Tibial artery (tissue), 4 donors: ENCODE measurements around the gene POTEJ.
"Not testable (repeated sequence)": the region's sequence is repeated elsewhere in the genome, so short reads cannot be mapped to it uniquely, and the experiment has no call there.

Source experiments
- DNase-seq, 2 donors: peaks; one replicate each; pipeline ENCODE4 v3.0.0-alpha.2; 2019
- H3K27ac ChIP-seq, 2 donors: fragments of 200-600 bp; sonication (generic) in 1 of 2; 1 replicate in 1 of 2; 2 replicates in 1 of 2; pipeline ENCODE4 v1.5.1; 2018 to 2019; ENCODE audit warnings: mild to moderate bottlenecking in 1 of 2
- H3K27me3 ChIP-seq, 2 donors: fragments of 200-600 bp; sonication (generic) in 1 of 2; one replicate each; pipeline versions ENCODE4 v1.5.1 to v1.6.0; 2016 to 2019
- H3K36me3 ChIP-seq, 3 donors: fragments of 200-600 bp; sonication (generic) in 2 of 3; one replicate each; pipeline ENCODE4 v1.5.1; 2016 to 2019; ENCODE audit warnings: mild to moderate bottlenecking in 2 of 3
- H3K4me1 ChIP-seq, 4 donors: fragments of 200-600 bp; sonication (generic) in 2 of 4; 1 replicate in 3 of 4; 2 replicates in 1 of 4; pipeline ENCODE4 v1.5.1; 2016 to 2019
- H3K4me3 ChIP-seq, 2 donors: fragments of 200-600 bp; sonication (generic) in 1 of 2; 1 replicate in 1 of 2; 2 replicates in 1 of 2; pipeline ENCODE4 v1.5.1; 2018 to 2019; ENCODE audit warnings: mild to moderate bottlenecking in 2 of 2
- H3K9me3 ChIP-seq, 3 donors: fragments of 200-600 bp; sonication (generic) in 1 of 3; one replicate each; pipeline ENCODE4 v1.5.1; 2016 to 2019
- intact Hi-C: fragments of 100-400 bp; cut with DNase I; formaldehyde crosslinking; loops from one replicate; pipeline ENCODE4 v1.15.0; 2023; ENCODE audit warnings: low total_unique reads

The POTEJ gene

DNA sequence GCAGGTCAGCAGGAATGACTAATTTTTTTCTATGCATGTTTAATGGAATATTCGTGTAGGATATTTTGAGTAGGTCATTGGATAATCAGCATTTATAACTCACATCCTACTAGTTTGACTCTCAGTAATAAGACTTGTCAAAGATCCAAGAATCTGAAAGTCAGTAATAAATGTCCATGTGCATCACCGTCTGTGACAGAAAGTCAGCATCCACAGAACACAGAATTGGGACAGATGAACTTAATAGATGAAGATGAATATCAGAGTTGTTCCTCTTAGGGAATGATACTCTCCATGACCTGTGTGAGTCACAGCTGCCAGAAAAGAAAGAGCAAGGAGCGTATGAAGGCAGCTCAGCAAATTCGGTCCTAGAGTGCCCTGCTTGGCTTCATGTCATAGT, 30.4 kb downstream of the POTEJ start:
- H3K36me3 ChIP-seq, H3K4me3 ChIP-seq, DNase-seq, H3K27ac ChIP-seq, H3K4me1 ChIP-seq, intact Hi-C loops, H3K27me3 ChIP-seq, H3K9me3 ChIP-seq: not testable (repeated sequence)

DNA sequence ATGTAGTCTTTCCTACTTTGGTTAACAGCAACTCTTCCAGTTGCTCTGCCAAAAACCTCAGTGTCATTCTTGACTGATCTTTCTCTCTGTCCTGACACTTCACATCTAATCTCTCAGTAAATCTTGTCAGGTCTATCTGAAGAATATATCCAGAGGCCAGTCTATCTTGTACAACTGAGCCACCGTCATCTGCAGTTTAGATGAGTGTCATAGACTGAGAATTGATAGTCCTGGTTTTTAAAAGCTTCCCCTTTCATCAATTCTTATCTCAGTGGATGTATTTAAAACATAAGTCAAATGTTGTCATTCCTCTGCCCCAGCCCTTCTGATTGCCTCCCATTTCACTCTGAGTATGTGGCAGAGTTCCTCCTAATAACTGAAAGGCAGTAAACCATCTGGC, 38.0 kb downstream of the POTEJ start:
- H3K4me1 ChIP-seq, H3K9me3 ChIP-seq, H3K36me3 ChIP-seq, intact Hi-C loops, DNase-seq, H3K27ac ChIP-seq, H3K4me3 ChIP-seq, H3K27me3 ChIP-seq: not testable (repeated sequence)

DNA sequence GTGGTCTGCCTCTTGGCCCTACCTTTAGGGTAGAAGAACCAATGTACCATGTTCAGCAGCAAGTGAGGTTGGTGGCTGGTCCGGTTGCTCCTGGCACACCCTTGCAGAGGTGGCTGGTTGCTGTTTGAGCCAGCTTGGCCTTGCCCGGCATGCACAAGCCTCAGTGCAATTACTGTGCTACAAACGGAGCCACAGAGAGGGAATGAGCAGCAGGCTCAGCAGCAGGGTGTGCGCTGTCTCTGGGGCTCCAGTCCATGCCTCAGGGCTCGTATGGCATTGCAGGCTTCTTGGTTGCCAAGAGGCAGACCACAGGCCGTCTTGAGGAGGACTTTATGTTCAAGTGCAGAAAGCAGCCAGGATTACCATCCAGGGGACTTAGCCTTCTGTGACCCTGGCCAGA, 53.3 kb downstream of the POTEJ start:
- H3K27ac ChIP-seq, H3K9me3 ChIP-seq, H3K4me1 ChIP-seq, H3K4me3 ChIP-seq, H3K27me3 ChIP-seq, H3K36me3 ChIP-seq, DNase-seq, intact Hi-C loops: not testable (repeated sequence)

DNA sequence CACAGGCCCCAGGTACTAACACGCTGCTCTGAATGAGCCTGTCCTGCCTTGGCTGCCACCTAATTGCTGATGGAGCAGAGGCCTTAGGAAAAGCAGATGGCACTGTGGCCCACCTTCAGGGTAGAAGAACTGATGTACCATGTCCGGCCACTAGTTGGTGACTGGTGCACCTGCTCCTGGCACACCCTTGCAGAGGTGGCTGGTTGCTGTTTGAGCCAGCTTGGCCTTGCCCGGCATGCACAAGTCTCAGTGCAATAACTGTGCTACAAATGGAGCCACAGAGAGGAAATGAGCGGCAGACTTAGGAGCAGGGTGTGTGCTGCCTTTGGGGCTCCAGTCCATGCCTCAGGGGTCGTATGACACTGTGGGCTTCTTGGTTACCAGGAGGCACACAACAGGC, 54.4 kb downstream of the POTEJ start:
- DNase-seq, H3K9me3 ChIP-seq, H3K27ac ChIP-seq, H3K36me3 ChIP-seq, H3K4me3 ChIP-seq, H3K27me3 ChIP-seq, H3K4me1 ChIP-seq, intact Hi-C loops: not testable (repeated sequence)

DNA sequence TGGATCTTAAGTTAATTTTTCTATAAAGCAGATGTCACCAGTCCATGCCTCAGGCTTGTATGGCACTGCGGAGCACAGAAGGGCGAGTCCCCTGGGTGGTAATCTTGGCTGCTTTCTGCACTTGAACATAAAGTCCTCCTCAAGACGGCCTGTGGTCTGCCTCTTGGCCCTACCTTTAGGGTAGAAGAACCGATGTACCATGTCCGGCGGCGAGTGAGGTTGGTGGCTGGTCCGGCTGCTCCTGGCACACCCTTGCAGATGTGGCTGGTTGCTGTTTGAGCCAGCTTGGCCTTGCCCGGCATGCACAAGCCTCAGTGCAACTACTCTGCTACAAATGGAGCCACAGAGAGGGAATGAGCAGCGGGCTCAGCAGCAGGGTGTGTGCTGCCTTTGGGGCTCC, 56.3 kb downstream of the POTEJ start:
- H3K9me3 ChIP-seq, H3K4me1 ChIP-seq, H3K27ac ChIP-seq, H3K4me3 ChIP-seq, H3K36me3 ChIP-seq, intact Hi-C loops, H3K27me3 ChIP-seq, DNase-seq: not testable (repeated sequence)

DNA sequence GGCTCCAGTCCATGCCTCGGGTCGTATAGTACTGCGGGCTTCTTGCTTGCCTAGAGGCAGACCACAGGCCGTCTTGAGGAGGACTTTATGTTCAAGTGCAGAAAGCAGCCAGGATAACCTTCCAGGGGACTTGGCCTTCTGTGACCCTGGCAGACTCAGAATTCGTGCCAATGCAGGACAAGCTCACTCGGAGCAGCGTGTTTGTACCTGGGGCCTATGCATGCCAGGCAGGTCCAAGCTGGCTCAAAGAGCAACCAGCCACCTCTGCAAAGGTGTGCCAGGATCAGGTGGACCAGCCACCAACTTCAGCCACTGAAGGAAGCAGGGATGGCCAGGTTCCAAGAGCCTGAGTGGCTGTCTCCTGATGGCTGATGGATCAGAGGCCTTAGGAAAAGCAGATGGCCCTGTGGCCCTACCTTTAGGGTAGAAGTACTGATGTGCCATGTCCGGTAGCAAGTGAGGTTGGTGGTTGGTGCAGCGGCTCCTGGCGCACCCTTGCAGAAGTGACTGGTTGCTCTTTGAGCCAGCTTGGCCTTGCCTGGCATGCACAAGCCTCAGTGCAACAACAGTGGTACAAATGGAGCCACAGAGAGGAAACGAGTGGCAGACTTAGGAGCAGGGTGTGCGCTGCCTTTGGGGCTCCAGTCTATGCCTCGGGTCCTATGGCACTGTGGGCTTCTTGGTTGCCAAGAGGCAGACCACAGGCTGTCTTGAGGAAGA, 58.9 kb downstream of the POTEJ start:
- H3K36me3 ChIP-seq, intact Hi-C loops, H3K4me1 ChIP-seq, H3K27ac ChIP-seq, H3K9me3 ChIP-seq, DNase-seq, H3K4me3 ChIP-seq, H3K27me3 ChIP-seq: not testable (repeated sequence)

DNA sequence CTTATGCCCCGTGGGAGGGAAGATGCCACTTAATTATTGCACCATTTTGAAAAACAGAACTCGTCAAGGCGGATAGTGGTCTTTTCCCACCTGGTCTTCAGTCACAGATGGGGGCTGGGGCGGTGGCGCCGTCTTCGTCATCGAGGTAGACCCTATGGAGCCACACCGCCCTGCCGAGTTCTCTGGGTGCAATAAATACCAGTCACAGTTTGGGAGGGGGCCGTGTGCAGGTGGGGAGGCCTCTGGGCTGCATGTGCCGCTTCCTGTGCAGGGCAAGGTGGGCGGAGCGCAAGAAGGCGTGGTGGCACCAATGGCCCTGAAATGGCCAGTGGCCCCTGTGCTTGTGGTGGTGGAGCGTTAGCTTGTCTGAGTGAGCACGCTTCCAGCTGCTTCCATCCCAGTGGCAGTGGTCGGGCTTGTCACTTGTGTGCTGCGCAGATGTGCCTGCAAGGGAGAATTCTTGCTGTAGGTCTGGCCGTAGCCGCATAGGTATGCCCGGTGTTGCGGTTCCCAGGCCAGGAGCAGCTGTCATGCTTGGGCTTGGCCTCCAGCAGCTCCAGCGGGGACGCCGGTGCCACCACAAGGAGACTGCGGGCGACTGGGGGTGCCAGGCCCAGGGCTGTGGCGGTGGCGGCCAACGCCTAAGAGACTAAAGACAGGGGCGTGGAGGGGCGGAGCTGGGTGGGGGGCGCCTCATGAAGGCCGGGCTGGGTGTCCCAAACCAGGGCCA, 81.0 kb downstream of the POTEJ start:
- H3K27me3 ChIP-seq, H3K4me1 ChIP-seq, DNase-seq, intact Hi-C loops, H3K27ac ChIP-seq, H3K9me3 ChIP-seq, H3K36me3 ChIP-seq, H3K4me3 ChIP-seq: not testable (repeated sequence)

DNA sequence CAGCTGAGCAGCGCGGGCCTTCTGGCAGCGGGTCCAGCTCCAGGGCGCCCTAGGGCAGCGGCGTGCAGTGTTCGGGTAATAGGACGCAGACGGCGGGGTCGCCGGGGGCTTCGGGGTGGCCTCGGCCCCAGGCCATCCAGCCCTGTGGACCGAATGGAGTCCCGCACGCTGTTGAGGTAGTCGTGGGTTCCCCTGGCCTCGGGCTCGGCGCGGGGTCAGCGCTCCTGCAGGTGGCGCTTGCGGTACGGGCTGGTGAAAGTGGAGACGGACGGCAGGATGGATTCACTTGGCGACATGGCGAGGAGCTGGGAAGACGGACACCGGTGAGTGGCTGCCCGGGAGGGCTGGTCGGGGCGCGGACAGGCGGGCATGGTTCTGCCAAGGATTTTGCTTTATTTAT, 82.2 kb downstream of the POTEJ start:
- H3K36me3 ChIP-seq, H3K4me1 ChIP-seq, H3K9me3 ChIP-seq, H3K27me3 ChIP-seq, DNase-seq, H3K27ac ChIP-seq, H3K4me3 ChIP-seq, intact Hi-C loops: not testable (repeated sequence)

DNA sequence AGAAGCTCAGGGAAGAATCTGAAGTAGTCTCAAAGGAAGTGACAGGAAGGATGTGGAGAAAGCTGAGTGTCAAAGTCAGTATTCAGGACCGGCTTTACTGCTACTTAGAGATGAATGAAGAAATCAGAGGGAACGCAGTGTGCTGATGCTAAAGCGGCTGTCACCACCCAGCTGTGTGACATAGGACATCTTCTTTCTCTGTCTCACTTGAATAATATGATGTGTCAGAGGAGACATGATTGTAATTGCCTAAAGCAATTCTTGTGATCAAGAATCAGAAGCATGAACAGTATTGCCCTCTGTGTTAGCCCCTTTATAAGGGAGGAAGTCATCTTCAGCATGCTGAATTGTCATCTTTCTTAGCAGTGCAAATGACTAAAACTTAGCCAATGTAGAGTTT, 92.0 kb downstream of the POTEJ start:
- H3K27ac ChIP-seq, H3K9me3 ChIP-seq, H3K4me3 ChIP-seq, H3K36me3 ChIP-seq, H3K27me3 ChIP-seq, H3K4me1 ChIP-seq, intact Hi-C loops, DNase-seq: not testable (repeated sequence)
